Lower leg skin (tissue), 3 donors: ENCODE results near the gene ARHGAP44.

Source experiments
- CTCF ChIP-seq, 3 donors: fragments of 450-650 bp; IDR thresholded peaks; one replicate each; pipeline ENCODE4 v1.5.1; 2016; ENCODE audit warnings: antibody characterized with exemption in 3 of 3, mild to moderate bottlenecking in 3 of 3, moderate library complexity in 2 of 3
- POLR2A ChIP-seq, 2 donors: fragments of 450-650 bp; IDR thresholded peaks; one replicate each; pipeline ENCODE4 v1.6.1; 2016 to 2017; ENCODE audit warnings: antibody characterized with exemption in 2 of 2, mild to moderate bottlenecking in 1 of 2, moderate library complexity in 1 of 2

- TF ChIP-seq POLR2A (IDR thresholded peaks at IDR 0.05) (no peak), CTCF (IDR thresholded peaks at IDR 0.05) (no peak)
Measured at GRCh38 chr17:12965988-12966387, 176.7 kb downstream of the ARHGAP44 start.
